AG04449 (cell line): ENCODE data around the gene NLRC4.

Source experiments
- CTCF ChIA-PET: fragments of 350-600 bp; formaldehyde crosslinking; extraction: SDS; loops from one replicate; lab custom pipeline; 2021; ENCODE audit warnings: antibody characterized with exemption; lab: Yijun Ruan, JAX
- POLR2A ChIA-PET: fragments of 400-600, 350-600 bp; formaldehyde crosslinking; extraction: SDS; loops from one replicate; lab custom pipeline; 2020; ENCODE audit warnings: antibody characterized with exemption, inconsistent platforms; lab: Yijun Ruan, JAX
- DNase-seq: peaks from one replicate; pipeline ENCODE4 v3.0.0-alpha.2; 2010; ENCODE audit warnings: low read depth, low spot score
- H3K4me3 ChIP-seq: 2 replicates; pipeline ENCODE4 v1.5.1; 2011; ENCODE audit warnings: low read depth, mild to moderate bottlenecking, control low read depth, low read length
- TF ChIP-seq, protein P1 (sequence below): IDR thresholded peaks from one replicate; pipeline ENCODE4 v1.5.1; 2011; ENCODE audit warnings: mild to moderate bottlenecking, moderate library complexity, low read length, control low read depth, inconsistent platforms; ENCODE audit not compliant: insufficient read depth; ENCODE audit errors: missing control alignments

The NLRC4 gene

DNA sequence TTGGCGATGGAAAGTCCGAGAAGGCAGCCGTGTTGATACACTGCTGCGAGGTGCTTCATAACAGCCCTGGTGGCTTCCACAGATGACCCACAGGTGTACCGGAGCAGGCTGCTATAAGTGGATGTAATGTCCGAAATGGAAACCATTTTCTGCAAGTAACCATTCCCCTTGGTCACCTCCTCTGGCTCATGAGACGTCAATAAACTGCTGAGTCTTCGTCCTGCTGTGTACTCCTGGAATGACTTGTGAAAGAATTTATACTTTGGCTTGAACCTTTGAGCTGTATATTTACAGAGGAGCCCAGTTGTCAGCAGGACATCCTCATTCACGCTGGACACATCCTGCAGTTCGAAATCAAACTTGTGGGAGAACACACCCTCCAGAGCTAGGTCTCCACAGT lies 14.4 kb downstream of the NLRC4 start:
- TF ChIP-seq, protein P1, sequence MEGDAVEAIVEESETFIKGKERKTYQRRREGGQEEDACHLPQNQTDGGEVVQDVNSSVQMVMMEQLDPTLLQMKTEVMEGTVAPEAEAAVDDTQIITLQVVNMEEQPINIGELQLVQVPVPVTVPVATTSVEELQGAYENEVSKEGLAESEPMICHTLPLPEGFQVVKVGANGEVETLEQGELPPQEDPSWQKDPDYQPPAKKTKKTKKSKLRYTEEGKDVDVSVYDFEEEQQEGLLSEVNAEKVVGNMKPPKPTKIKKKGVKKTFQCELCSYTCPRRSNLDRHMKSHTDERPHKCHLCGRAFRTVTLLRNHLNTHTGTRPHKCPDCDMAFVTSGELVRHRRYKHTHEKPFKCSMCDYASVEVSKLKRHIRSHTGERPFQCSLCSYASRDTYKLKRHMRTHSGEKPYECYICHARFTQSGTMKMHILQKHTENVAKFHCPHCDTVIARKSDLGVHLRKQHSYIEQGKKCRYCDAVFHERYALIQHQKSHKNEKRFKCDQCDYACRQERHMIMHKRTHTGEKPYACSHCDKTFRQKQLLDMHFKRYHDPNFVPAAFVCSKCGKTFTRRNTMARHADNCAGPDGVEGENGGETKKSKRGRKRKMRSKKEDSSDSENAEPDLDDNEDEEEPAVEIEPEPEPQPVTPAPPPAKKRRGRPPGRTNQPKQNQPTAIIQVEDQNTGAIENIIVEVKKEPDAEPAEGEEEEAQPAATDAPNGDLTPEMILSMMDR: no peak
- POLR2A ChIA-PET: no interaction called here

DNA sequence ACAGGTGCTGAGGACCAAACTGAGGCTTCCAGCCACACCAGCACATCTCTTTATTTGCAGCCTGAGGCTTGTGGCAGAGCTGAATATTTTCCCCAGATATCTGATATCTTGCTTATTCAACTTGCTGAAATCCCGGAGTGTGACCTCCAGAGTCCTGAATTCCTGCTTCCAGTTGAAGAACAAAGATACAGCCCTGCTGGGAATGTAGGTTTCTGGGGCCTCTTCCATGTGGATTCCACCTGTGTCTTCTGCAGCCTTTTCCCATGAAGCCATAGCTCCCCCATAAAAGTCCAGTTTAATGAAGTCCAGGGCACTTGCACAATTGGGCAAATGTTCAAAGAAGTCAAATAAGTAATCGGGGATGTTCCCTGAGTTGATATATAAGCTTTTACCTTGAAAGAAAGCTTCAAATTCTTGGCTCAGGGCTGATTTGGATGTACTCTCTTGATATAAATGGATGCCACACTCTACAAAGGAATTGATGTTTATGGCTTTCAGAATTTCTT lies 14.9 kb downstream of the NLRC4 start:
- ChIA-PET CTCF (no interaction called here), POLR2A (no interaction called here)
- DNase-seq: no peak
- no peak overlapping the region for H3K4me3 ChIP-seq
- TF ChIP-seq, protein P1: no peak

More for the DNA sequence above, 14.4 kb downstream of the NLRC4 start:
- CTCF ChIA-PET: no interaction called here
- no peak for DNase-seq
- H3K4me3 ChIP-seq: no peak overlapping the region

DNA sequence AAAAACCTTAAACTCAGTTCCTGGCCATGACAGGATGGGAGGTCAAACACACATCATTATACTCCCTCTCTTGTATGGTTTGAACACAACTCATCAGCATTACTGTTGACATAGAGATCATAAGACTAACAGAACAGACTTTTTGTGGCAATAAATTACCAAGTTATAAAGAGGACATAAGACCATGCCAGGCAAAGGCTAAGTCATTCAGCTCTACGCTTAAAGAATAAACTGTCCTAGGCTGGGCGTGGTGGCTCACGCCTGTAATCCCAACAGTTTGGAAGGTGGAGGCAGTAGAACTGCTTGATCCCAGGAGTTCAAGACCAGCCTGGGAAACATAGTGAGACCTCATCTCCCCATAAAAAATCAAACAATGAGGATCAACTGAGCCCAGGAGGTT lies 16.4 kb downstream of the NLRC4 start:
- no peak for DNase-seq
- POLR2A ChIA-PET: no interaction called here

DNA sequence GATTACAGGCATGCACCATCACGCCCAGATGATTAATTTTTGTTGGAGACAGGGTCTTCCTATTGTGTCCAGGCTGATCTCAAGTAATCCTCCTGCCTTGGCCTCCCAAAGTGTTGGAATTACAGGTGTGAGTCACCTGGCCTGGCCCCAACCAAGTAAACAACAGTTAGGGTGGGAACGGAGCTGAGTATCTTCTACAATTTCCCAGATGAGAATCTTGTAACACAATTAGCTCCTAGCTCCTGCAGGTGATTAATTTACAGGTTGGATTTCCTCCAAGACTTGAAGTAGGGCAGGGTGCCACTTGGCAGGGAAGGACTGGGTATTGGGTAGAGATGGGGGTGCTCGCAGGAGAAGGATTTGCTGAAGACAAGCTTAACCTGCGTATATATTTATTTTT lies 17.8 kb downstream of the NLRC4 start:
- POLR2A ChIA-PET: no interaction called here
- no peak for DNase-seq
- CTCF ChIA-PET: no interaction called here
- TF ChIP-seq, protein P1: no peak
- no peak overlapping the region for H3K4me3 ChIP-seq

More for the DNA sequence above, 16.4 kb downstream of the NLRC4 start:
- H3K4me3 ChIP-seq: no peak overlapping the region
- CTCF ChIA-PET: no interaction called here
- TF ChIP-seq, protein P1: no peak

DNA sequence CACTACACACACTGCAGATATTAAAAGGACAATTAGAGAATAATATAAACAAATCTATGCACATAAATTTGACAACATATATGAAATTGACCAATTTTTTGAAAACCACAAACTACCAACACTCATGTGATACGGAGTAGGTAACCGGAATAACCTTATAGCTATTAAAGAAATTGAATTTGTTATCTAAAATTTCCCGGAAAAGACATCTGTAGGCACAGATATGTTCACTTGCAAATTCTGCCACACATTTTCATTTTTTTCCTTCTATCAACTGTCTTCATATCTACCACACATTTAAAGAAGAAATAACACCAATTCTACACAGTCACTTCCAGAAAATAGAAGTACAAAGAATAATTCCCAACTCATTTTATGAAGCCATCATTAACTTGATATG lies 22.4 kb downstream of the NLRC4 start:
- no peak for DNase-seq
- H3K4me3 ChIP-seq: no peak overlapping the region
- ChIA-PET POLR2A (no interaction called here), CTCF (no interaction called here)
- TF ChIP-seq, protein P1: no peak

DNA sequence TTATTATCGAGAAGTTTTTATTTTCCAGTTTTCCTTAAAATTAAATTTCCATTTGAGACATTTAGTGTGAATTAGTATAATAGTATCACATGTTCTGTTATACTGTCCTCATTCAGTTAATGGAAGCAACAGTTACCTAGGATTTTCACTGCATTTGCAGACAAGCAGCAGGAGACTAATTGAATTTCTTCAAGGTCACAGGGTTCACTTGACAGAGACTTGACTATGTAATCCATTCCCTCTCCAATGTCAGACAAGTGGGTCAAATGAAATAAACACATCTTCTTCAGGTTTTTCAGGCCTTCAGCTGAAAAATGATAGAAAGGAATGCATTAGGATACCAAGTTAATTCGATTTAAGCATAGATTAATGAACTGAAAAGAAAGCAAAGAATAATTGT lies 26.7 kb downstream of the NLRC4 start:
- CTCF ChIA-PET: interaction anchor here (1.6 kb wide), 1 partner anchor 9 kb away, joined by 4 read pairs; no protein-coding TSS in a partner anchor
- TF ChIP-seq, protein P1: no peak
- POLR2A ChIA-PET: no interaction called here
- DNase-seq: no peak
- no peak overlapping the region for H3K4me3 ChIP-seq
